Memory B cell (primary cell): Measurements from ENCODE around the gene ALG1L2.
"Not testable (repeated sequence)": the region's sequence is repeated elsewhere in the genome, so short reads cannot be mapped to it uniquely, and the experiment has no call there.

Experiments
- ATAC-seq: fragments of 150-1000 bp; cut with Tn5 transposase; 2 replicates; pipeline ENCODE4 v1.10.0; 2021; ENCODE audit warnings: low read depth, mild to moderate bottlenecking, moderate library complexity
- DNase-seq, 2 donors: peaks; one replicate each; pipeline ENCODE4 v3.0.0; 2022; ENCODE audit warnings: low spot score in 2 of 2
- H3K27ac Mint-ChIP-seq: one replicate; pipeline ENCODE4 v1.8.0; 2022; ENCODE audit warnings: mild to moderate bottlenecking, moderate library complexity, mixed read lengths
- H3K27me3 Mint-ChIP-seq: one replicate; pipeline ENCODE4 v1.8.0; 2022; ENCODE audit warnings: mixed read lengths
- H3K36me3 Mint-ChIP-seq: one replicate; pipeline ENCODE4 v1.8.0; 2022; ENCODE audit warnings: mild to moderate bottlenecking, mixed read lengths
- H3K4me1 Mint-ChIP-seq: one replicate; pipeline ENCODE4 v1.8.0; 2022; ENCODE audit warnings: mixed read lengths
- H3K4me3 Mint-ChIP-seq: one replicate; pipeline ENCODE4 v1.8.0; 2022; ENCODE audit warnings: mild to moderate bottlenecking, moderate library complexity, mixed read lengths
- H3K9me3 Mint-ChIP-seq: one replicate; pipeline ENCODE4 v1.8.0; 2022; ENCODE audit warnings: mixed read lengths

ALG1L2 gene

DNA sequence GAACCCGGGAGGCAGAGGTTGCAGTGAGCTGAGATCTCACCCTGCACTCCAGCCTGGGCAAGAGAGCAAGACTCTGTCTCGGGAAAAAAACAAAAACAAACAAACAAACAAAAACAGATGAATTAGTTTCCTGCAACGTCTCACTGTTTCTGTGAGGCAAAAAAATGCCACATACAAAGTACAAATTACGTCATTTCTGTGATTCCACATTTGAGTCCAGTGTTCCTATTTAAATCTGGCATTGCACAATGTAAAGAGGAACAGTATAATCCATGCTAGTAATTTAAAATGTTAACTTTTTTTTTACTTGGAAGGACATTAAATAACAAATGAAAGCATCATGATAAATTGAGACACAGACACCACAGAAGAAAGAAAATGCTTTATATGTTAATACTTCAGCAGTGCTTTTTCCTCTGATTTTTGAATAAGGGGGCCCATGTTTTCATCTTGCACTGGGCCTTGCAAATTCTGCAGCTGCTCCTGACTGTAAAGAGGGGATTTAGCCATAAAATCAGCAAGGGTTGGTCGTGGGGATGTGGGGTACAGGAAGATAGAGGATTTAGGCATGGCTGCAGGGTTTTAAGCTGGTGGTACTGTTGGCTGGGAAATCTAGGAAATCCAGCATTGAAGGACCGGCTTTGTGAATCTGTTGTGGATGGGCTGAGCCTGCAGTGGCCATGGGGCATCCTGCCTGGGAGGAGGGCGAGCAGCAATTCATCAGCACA, 1.9 kb downstream of the ALG1L2 start:
- DNase-seq, H3K27ac Mint-ChIP-seq, ATAC-seq, H3K4me1 Mint-ChIP-seq, H3K4me3 Mint-ChIP-seq, H3K27me3 Mint-ChIP-seq, H3K36me3 Mint-ChIP-seq, H3K9me3 Mint-ChIP-seq: not testable (repeated sequence)

- Mint-ChIP-seq H3K27me3 (peaks cover 5% of the 10 kb centered on the region), H3K27ac (no peak overlapping the region), H3K9me3 (no peaks in the 10 kb centered on the region), H3K4me3 (no peak overlapping the region), H3K36me3 (no peaks in the 10 kb centered on the region), H3K4me1 (peaks cover 5% of the 10 kb centered on the region)
- ATAC-seq (no peak), DNase-seq (no peak)
Measured at GRCh38 chr3:130084436-130084980, 2.9 kb downstream of the ALG1L2 start.

GRCh38 chr3:130085881-130086280, 4.2 kb downstream of the ALG1L2 start:
- Mint-ChIP-seq H3K27ac (no peak overlapping the region), H3K27me3 (peaks cover 5% of the 10 kb centered on the region), H3K9me3 (no peaks in the 10 kb centered on the region), H3K4me1 (peaks cover 5% of the 10 kb centered on the region), H3K4me3 (no peak overlapping the region), H3K36me3 (no peaks in the 10 kb centered on the region)
- ATAC-seq, result no peak
- no peak for DNase-seq

GRCh38 chr3:130086628-130087027, 5.0 kb downstream of the ALG1L2 start:
- ATAC-seq, H3K27ac Mint-ChIP-seq, H3K4me1 Mint-ChIP-seq, DNase-seq, H3K4me3 Mint-ChIP-seq, H3K9me3 Mint-ChIP-seq, H3K27me3 Mint-ChIP-seq, H3K36me3 Mint-ChIP-seq: not testable (repeated sequence)

DNA sequence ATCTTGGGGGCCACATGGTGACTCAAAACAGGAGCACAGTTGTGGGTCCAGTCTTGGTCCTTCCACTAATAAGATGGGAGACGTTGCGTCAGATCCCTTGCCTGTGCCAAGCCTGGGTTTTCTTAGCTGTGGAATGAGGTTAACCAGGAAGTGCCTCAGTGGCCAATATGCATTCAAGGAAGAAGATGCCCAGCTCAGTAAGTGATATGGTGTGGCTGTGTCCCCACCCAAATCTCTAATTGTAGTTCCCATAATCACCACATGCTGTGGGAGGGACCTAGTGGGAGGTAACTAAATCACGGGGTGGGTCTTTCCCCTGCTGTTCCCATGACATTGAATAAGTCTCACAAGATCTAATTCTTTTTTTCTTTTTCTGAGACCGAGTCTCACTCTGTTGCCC, 6.4 kb downstream of the ALG1L2 start:
- H3K4me3 Mint-ChIP-seq, result no peak overlapping the region
- no peaks in the 10 kb centered on the region for H3K9me3 Mint-ChIP-seq
- no peaks in the 10 kb centered on the region for H3K27me3 Mint-ChIP-seq
- ATAC-seq (no peak), DNase-seq (no peak)
- peaks cover 3% of the 10 kb centered on the region for H3K4me1 Mint-ChIP-seq
- no peak overlapping the region for H3K27ac Mint-ChIP-seq
- H3K36me3 Mint-ChIP-seq, result no peaks in the 10 kb centered on the region

DNA sequence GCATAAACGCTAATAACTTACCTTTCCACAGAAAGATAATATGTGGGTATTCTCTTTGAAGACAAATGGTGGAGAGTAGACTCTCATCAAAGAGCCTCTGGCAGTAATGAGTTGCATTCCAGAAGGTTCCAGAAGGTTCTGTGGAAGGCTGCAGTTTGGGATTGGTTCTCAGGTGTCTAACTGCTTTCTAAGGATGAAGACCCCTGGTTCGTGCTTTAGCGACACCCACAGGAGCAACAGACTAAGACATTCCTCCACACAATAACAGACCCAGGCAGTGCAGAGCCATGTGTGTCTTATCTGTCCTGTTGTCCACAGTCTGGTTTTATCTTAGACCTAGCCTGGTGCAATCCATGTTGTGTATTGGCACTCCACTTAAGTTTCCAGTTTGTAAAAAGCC, 9.1 kb downstream of the ALG1L2 start:
- DNase-seq, ATAC-seq, H3K27me3 Mint-ChIP-seq, H3K9me3 Mint-ChIP-seq, H3K36me3 Mint-ChIP-seq, H3K27ac Mint-ChIP-seq, H3K4me3 Mint-ChIP-seq: not testable (repeated sequence)
- H3K4me1 Mint-ChIP-seq, result peaks cover 16% of the 10 kb centered on the region

- ATAC-seq (no peak), DNase-seq (no peak)
- H3K27ac Mint-ChIP-seq, result no peak overlapping the region
- H3K36me3 Mint-ChIP-seq, result no peaks in the 10 kb centered on the region
- peaks cover 16% of the 10 kb centered on the region for H3K4me1 Mint-ChIP-seq
- H3K9me3 Mint-ChIP-seq, result no peaks in the 10 kb centered on the region
- H3K27me3 Mint-ChIP-seq, result no peaks in the 10 kb centered on the region
- no peak overlapping the region for H3K4me3 Mint-ChIP-seq
Measured at GRCh38 chr3:130091958-130092357, 10.3 kb downstream of the ALG1L2 start.

GRCh38 chr3:130093741-130094391, 12.2 kb downstream of the ALG1L2 start:
- Mint-ChIP-seq H3K36me3 (no peaks in the 10 kb centered on the region), H3K9me3 (no peaks in the 10 kb centered on the region), H3K27ac (peak overlapping the region; percentile 58), H3K27me3 (no peaks in the 10 kb centered on the region), H3K4me1 (peaks cover 18% of the 10 kb centered on the region), H3K4me3 (peak overlapping the region; percentile 83)
- peak in 1 of 2 donors; percentile 33 for DNase-seq
- peak; percentile 64 for ATAC-seq

DNA sequence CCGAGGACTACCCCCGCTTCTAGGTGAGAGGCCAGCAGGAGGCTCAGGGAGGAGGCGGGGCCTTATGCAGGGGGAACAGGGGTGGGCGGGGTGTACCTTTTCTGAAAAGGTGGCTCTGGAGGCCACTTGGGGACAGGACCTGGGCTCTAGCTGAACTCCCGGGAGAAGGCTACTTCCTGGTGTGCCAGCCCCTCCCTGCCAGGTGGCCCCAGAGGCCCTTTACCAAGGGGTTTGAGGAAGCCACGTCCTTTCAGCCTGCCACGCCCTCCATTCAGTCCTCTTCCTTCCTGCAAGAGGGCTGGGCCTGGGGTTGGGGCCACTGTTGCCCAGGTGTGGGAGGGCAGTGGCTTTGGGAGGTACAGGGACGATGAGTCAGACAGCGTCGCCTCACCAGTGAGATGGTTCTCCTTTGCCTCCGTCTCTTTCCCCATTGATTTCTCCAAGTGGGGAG, 12.9 kb downstream of the ALG1L2 start:
- peaks cover 18% of the 10 kb centered on the region for H3K4me1 Mint-ChIP-seq
- peak overlapping the region; percentile 62 for H3K27ac Mint-ChIP-seq
- not testable (repeated sequence) for H3K9me3 Mint-ChIP-seq, ATAC-seq, H3K27me3 Mint-ChIP-seq, DNase-seq, H3K36me3 Mint-ChIP-seq
- H3K4me3 Mint-ChIP-seq, result peak overlapping the region; percentile 83

- H3K4me3 Mint-ChIP-seq, ATAC-seq, H3K9me3 Mint-ChIP-seq, H3K27me3 Mint-ChIP-seq, DNase-seq, H3K36me3 Mint-ChIP-seq: not testable (repeated sequence)
- peaks cover 18% of the 10 kb centered on the region for H3K4me1 Mint-ChIP-seq
- H3K27ac Mint-ChIP-seq, result peak overlapping the region; percentile 62
Measured at GRCh38 chr3:130095858-130096257, 14.2 kb downstream of the ALG1L2 start.

- peaks cover 18% of the 10 kb centered on the region for H3K4me1 Mint-ChIP-seq
Measured at GRCh38 chr3:130097096-130097495, 15.5 kb downstream of the ALG1L2 start.

GRCh38 chr3:130097690-130098638, 16.3 kb downstream of the ALG1L2 start:
- peak in 1 of 2 donors; percentile 61 for DNase-seq
- H3K4me3 Mint-ChIP-seq, H3K9me3 Mint-ChIP-seq, ATAC-seq, H3K27ac Mint-ChIP-seq, H3K27me3 Mint-ChIP-seq, H3K36me3 Mint-ChIP-seq: not testable (repeated sequence)
- peaks cover 18% of the 10 kb centered on the region for H3K4me1 Mint-ChIP-seq

More at GRCh38 chr3:130097096-130097495, 15.5 kb downstream of the ALG1L2 start:
- not testable (repeated sequence) for ATAC-seq, H3K27me3 Mint-ChIP-seq, H3K4me3 Mint-ChIP-seq, DNase-seq, H3K9me3 Mint-ChIP-seq, H3K36me3 Mint-ChIP-seq, H3K27ac Mint-ChIP-seq

- H3K36me3 Mint-ChIP-seq, ATAC-seq, H3K9me3 Mint-ChIP-seq, H3K27ac Mint-ChIP-seq, H3K27me3 Mint-ChIP-seq, H3K4me3 Mint-ChIP-seq, DNase-seq: not testable (repeated sequence)
- peaks cover 15% of the 10 kb centered on the region for H3K4me1 Mint-ChIP-seq
Measured at GRCh38 chr3:130098639-130099385, 17.2 kb downstream of the ALG1L2 start.
